Umbilical cord (tissue), 1 donor: ENCODE measurements around the gene MCM10. TPM values are rescaled to one million over a fixed set of nuclear protein-coding genes. Genes with fewer than 3 reads are reported as not detected.

Source experiments
- total RNA-seq: library from RNA; depleted of rRNA; stranded (reverse); fragments of >200 nt; gene quantifications from one replicate; pipeline ENCODE4 v1.2.3, GENCODE V29; 2014; ENCODE audit warnings: low replicate concordance; ENCODE audit not compliant: insufficient read depth

The MCM10 gene
- total RNA-seq, 1 donor from 2014 or later = 1.2 TPM

Other genes starting within 250 kb of the MCM10 start
- gene CCDC3, start 159.8 kb upstream of the MCM10 start, total RNA-seq = 56.8 TPM
- gene OPTN, start 61.4 kb upstream of the MCM10 start, total RNA-seq = 47.7 TPM
- gene UCMA, start 72.8 kb downstream of the MCM10 start, total RNA-seq = 3.9 TPM
- gene PHYH, start 138.5 kb downstream of the MCM10 start, total RNA-seq = 30.8 TPM
- gene SEPHS1, start 186.7 kb downstream of the MCM10 start, total RNA-seq = 29.6 TPM